IPS DF 6.9 (cell line): ENCODE measurements around the gene ZBTB39.

ENCODE experiments used
- DNase-seq: peaks from one replicate; pipeline ENCODE4 v3.0.0-alpha.2; 2013; ENCODE audit warnings: low read depth, low spot score
- H3K27ac ChIP-seq: one replicate; pipeline ENCODE4 v1.5.1; 2013; ENCODE audit warnings: low read length, control low read depth
- H3K27me3 ChIP-seq: 2 replicates; pipeline ENCODE4 v1.6.1; 2013; ENCODE audit warnings: mild to moderate bottlenecking, low read length; ENCODE audit not compliant: control insufficient read depth, insufficient read depth
- H3K36me3 ChIP-seq: 2 replicates; pipeline ENCODE4 v1.6.1; 2013; ENCODE audit warnings: low read length; ENCODE audit not compliant: control insufficient read depth, insufficient read depth
- H3K4me1 ChIP-seq: 2 replicates; pipeline ENCODE4 v1.6.1; 2013; ENCODE audit warnings: low read length; ENCODE audit not compliant: control insufficient read depth, insufficient read depth
- H3K4me3 ChIP-seq: 2 replicates; pipeline ENCODE4 v1.5.1; 2013; ENCODE audit warnings: mild to moderate bottlenecking, low read length
- H3K9me3 ChIP-seq: 2 replicates; pipeline ENCODE4 v1.6.1; 2013; ENCODE audit warnings: low read length, inconsistent platforms; ENCODE audit not compliant: control insufficient read depth, insufficient read depth
- WGBS: extraction: QIAGEN DNeasy Blood & Tissue Kit; methylation state at CpG from one replicate; pipeline ENCODE4 v1.1.7; 2013; ENCODE audit warnings: mixed read lengths, missing lambda C conversion rate; ENCODE audit not compliant: insufficient read length, insufficient coverage; 5-methylcytosine and 5-hydroxymethylcytosine counted together

Gene ZBTB39

GRCh38 chr12:56957229-56958052 is 48.9 kb downstream of the ZBTB39 start, which contains the start of gene RDH16:
TSS of gene RDH16 (minus strand) at chr12:56957608. CDS start at chr12:56957462, 146 bp downstream.
- no peak within 1 kb of the TSS for H3K4me3 ChIP-seq
- DNase-seq, result no peak
- H3K4me1 ChIP-seq, result no peaks in the 10 kb centered on the region
- H3K36me3 ChIP-seq, result no peaks in the 10 kb centered on the region
- H3K9me3 ChIP-seq, result peaks cover 3% of the 10 kb centered on the region; the same call in 1 of the 2 replicates
- H3K27ac ChIP-seq, result no peak within 1 kb of the TSS
- no peaks in the 10 kb centered on the region for H3K27me3 ChIP-seq
- WGBS, result no CpG with 5 or more reads among the region's 10 CpGs

GRCh38 chr12:56955631-56956256 is 50.6 kb downstream of the ZBTB39 start:
- Histone ChIP-seq H3K4me1 (no peaks in the 10 kb centered on the region), H3K4me3 (no peak overlapping the region), H3K36me3 (no peaks in the 10 kb centered on the region), H3K9me3 (peaks cover 3% of the 10 kb centered on the region; the same call in 1 of the 2 replicates), H3K27me3 (no peaks in the 10 kb centered on the region), H3K27ac (no peak overlapping the region)
- DNase-seq, result no peak
- WGBS, result no CpG with 5 or more reads among the region's 2 CpGs

- Histone ChIP-seq H3K9me3 (peaks cover 3% of the 10 kb centered on the region; the same call in 1 of the 2 replicates), H3K27ac (no peak overlapping the region), H3K36me3 (no peaks in the 10 kb centered on the region), H3K4me1 (no peaks in the 10 kb centered on the region), H3K27me3 (no peaks in the 10 kb centered on the region), H3K4me3 (no peak overlapping the region)
- no CpG with 5 or more reads among the region's 6 CpGs for WGBS
- DNase-seq, result no peak
Measured at GRCh38 chr12:56954958-56955355, 51.4 kb downstream of the ZBTB39 start.

GRCh38 chr12:56954057-56954957 is 52.0 kb downstream of the ZBTB39 start:
- no CpG with 5 or more reads among the region's 6 CpGs for WGBS
- Histone ChIP-seq H3K9me3 (peaks cover 3% of the 10 kb centered on the region; the same call in 1 of the 2 replicates), H3K4me1 (no peaks in the 10 kb centered on the region), H3K4me3 (no peak overlapping the region), H3K27ac (no peak overlapping the region), H3K27me3 (no peaks in the 10 kb centered on the region), H3K36me3 (no peaks in the 10 kb centered on the region)
- no peak for DNase-seq

GRCh38 chr12:56953314-56953713 is 53.0 kb downstream of the ZBTB39 start:
- no peak for DNase-seq
- no peaks in the 10 kb centered on the region for H3K36me3 ChIP-seq
- H3K27me3 ChIP-seq, result no peaks in the 10 kb centered on the region
- no peak overlapping the region for H3K27ac ChIP-seq
- no CpG with 5 or more reads among the region's 1 CpG for WGBS
- H3K4me3 ChIP-seq, result no peak overlapping the region
- no peaks in the 10 kb centered on the region for H3K4me1 ChIP-seq
- H3K9me3 ChIP-seq, result 0 out of 2 replicates have a peak, but pooled peaks cover 1% of the 10 kb centered on the region

- no peak for DNase-seq
- Histone ChIP-seq H3K4me3 (no peak overlapping the region), H3K9me3 (no peaks in the 10 kb centered on the region), H3K4me1 (no peaks in the 10 kb centered on the region), H3K36me3 (no peaks in the 10 kb centered on the region), H3K27me3 (no peaks in the 10 kb centered on the region), H3K27ac (no peak overlapping the region)
- WGBS, result no CpG with 5 or more reads among the region's 11 CpGs
Measured at GRCh38 chr12:56951582-56952339, 54.6 kb downstream of the ZBTB39 start.

GRCh38 chr12:56948881-56949280 is 57.5 kb downstream of the ZBTB39 start:
- Histone ChIP-seq H3K36me3 (no peaks in the 10 kb centered on the region), H3K4me1 (no peaks in the 10 kb centered on the region), H3K27ac (no peak overlapping the region), H3K4me3 (no peak overlapping the region; the same call in 1 of the 2 replicates), H3K27me3 (no peaks in the 10 kb centered on the region), H3K9me3 (no peaks in the 10 kb centered on the region)
- DNase-seq, result no peak
- WGBS, result no CpG with 5 or more reads among the region's 2 CpGs
